HG03575 (cell line): Measurements from ENCODE around the gene DAZAP1.

Experiments
- ATAC-seq: cut with Tn5 transposase; IDR thresholded peaks from one replicate; pipeline ENCODE4 v1.9.1; 2021; ENCODE audit not compliant: unreplicated experiment, insufficient number of reproducible peaks, low FRiP score; ENCODE audit errors: extremely low read depth

Gene DAZAP1

DNA sequence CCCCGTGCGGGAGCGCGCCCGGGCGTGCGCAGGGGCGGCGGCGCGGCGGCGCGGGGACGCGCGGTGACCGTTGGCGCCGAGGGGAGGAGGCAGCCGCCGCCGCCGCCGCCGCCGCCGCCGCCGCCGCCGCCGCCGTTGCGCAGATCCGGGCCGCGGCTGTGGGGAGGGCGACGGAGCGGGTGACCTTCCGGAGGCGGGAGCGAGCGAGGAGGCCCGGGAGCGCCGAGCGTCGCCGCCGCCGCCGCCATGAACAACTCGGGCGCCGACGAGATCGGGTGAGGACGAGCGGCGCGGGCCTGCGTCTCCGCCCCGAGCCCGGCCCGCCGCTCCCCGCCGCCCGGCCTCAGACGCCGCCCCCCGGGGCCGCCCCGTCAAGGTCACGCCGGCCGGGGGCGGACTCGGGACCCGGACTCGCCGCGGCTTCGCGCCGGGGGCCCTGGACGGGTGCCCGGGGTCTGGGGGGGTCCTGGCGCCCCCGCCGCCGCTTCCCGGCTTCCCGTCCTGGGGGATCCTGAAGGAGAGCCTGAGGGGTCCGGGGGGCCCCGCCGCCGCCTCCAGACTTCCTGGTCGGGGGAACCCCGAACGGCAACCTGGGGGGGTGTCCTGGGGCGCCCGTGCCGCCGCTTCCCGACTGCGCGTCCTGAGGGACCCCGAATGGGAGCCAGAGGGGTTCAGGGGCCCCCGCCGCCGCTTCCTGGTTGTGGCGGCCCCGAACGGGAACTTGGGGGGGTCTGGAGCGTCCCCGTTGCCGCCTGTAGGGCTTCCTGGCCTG is at the start of gene DAZAP1:
Gene DAZAP1 (plus strand): TSS at position 59 of the 772 bp plus-strand sequence. CDS start 188 bp downstream, at position 247.
- no peak for ATAC-seq

GRCh38 chr19:1360126-1360817 is 47.1 kb upstream of the DAZAP1 start:
- no peak for ATAC-seq

DNA sequence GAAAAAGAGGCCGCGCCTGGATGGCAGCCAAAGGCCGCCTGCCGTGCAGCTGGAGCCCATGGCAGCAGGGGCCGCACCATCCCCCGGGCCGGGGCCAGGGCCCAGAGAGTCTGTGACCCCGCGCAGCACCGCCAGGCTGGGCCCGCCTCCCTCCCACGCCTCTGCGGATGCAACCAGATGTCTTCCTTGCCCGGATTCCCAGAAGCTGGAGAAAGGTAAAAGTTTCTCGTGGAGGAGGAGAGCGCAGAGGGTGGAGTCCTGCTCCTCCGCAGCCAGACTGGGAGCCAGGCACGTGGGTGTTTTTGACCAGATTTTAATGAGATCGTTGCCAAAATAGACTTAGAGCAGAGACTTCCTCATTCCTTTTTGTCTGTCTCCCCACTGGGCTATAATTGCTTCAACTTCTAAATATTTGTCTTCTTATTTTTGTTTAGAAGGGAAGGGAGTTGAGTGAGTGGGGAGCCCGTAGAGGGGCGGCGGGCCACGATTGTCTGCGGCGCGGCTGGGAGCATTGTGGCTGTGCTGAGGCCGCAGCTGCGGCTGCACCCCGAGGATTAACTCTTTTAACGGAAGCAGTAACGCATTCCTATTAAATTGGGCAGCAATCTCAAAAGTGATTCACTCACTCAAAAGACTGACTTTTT is 46.4 kb upstream of the DAZAP1 start:
- no peak for ATAC-seq

DNA sequence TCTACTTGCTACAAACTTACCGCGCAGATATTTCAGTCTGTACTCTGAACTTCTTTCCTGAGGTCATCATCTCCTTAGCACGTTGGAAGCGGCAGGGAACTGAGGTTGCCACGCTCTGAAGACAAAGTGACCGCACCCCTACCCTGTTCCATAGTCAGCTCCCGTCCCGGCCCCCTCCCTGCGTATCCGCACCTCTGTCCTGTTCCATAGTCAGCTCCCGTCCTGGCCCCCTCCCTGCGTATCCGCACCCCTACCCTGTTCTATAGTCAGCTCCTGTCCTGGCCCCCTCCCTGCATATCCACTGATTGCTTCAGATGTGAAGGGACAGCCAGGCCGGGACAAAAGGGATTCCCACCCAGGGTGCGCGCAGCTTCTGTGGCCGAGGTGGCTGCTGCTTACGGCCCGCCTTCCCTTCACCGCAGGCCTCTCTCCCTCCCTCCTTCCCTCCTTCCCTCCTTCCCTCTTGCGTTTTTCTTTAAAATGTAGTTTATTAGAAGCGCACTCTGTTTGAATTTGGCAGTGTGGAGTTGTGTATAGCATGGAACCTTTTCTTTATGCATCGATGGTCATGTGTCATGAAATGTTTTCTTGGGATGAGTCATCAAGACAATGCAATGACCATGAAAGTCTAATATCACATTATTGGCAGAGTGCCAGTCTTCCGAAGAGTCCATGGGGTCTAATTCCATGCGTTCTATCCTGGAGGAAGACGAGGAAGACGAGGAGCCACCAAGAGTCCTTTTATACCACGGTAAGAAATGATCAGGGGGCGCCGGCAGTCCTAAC is 45.6 kb upstream of the DAZAP1 start:
- no peak for ATAC-seq

DNA sequence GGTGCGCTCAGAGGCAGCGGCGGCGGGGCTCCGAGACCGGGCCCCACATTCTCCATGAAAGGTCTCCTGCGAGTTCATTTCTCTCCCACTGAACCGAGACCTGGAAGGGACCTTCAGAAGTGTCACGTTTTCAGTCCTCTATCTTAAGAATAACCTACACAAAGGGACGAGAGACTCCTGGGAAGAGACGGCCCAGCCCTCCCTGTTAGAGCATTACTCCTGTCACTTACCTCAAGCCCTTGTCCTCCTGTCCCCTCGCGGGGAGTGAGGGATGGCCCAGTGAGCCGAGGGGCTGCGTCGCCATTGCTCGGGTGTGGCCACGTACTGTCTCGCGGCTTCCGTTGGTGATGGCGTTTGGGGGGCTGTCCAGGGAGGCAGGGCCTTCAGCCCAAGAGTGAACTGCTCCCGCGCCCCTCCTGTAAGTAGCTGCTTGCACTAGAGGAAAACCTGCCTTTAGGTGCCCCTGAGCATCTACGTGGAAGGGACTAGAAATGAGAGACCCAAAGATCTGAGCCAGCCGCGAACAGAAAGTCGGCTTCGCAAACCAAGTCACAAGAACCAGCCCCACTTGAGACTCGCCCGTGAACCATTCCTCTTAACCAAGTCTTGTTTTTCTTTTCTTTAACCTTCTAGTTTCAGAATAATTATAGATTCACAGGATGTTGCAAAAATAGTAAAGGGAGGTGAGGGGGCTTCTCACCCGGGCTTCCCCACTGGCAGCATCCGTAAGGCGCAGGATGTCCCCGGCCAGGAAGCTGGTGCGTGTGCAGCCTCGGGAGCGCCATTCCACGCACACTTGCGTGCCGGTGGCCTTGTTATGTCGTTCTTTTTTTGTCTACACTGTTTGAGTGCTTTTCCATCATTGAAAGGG is 44.8 kb upstream of the DAZAP1 start:
- ATAC-seq, result no peak

DNA sequence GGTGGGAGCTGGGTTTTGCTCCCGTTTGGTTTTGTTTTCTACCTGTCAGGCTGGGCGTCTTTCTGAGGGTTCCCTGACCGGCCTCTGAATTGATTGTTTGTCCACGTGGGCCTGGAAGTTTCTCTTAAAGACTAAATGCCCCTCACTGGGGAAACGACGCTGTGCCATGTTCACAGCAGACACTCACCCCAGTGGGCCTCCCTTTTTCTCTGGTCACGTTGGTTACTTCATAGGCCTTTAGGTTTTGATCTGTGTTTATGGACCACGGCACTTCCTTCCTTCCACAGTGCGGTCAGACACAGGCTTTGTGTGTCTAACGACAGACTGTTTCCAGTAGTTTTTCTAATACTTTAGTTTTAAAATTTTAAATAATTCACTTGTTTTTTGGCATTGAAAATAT is 43.8 kb upstream of the DAZAP1 start:
- ATAC-seq, result no peak

DNA sequence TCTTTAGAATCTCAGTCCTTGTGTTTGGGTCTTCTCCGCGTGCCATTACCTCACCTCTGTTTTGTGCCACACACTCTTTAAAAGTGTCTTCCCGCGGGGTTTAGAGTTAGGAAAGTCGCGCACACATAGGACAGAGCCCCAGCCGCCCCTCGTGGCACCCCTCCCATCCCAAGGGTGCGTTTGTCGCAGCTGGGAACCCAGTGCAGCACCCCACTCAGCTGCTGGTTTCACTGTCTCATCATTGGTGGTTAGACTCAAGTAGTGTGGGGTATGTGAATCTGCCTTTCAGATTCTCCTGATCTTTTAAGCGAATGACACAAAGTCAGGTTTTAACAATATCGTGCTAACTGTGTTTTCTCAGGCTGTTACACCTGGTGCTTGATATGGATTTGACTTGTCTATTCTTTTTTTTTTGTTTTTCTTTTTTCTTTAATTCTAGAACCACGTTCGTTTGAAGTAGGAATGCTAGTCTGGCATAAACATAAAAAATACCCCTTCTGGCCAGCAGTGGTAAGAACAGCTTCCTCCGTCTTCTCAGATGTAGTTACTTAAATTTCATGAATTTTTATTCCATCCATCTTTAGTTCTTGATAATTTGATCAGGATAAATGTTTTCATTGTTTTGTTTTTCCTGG is 43.2 kb upstream of the DAZAP1 start:
- no peak for ATAC-seq

- ATAC-seq, result no peak
Observed at GRCh38 chr19:1365319-1366269, 41.8 kb upstream of the DAZAP1 start.

DNA sequence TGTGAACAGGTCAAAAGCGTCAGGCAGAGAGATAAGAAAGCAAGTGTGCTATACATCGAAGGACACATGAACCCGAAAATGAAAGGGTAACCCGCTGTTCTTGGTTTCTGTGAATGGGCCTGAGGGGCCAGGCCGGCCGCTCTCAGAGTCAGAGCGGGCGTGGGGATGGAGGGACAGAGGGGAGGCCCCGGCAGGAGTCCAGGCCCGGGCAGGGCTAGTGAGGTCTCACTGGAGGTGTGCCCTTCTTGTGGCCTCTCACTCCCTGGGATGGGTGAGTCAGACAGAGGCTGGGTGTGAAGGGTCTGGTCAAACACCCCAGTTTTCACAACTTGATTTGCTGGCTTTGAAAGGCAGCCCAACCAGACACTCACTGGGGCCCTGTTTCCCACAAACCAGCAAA is 41.1 kb upstream of the DAZAP1 start:
- ATAC-seq, result no peak

DNA sequence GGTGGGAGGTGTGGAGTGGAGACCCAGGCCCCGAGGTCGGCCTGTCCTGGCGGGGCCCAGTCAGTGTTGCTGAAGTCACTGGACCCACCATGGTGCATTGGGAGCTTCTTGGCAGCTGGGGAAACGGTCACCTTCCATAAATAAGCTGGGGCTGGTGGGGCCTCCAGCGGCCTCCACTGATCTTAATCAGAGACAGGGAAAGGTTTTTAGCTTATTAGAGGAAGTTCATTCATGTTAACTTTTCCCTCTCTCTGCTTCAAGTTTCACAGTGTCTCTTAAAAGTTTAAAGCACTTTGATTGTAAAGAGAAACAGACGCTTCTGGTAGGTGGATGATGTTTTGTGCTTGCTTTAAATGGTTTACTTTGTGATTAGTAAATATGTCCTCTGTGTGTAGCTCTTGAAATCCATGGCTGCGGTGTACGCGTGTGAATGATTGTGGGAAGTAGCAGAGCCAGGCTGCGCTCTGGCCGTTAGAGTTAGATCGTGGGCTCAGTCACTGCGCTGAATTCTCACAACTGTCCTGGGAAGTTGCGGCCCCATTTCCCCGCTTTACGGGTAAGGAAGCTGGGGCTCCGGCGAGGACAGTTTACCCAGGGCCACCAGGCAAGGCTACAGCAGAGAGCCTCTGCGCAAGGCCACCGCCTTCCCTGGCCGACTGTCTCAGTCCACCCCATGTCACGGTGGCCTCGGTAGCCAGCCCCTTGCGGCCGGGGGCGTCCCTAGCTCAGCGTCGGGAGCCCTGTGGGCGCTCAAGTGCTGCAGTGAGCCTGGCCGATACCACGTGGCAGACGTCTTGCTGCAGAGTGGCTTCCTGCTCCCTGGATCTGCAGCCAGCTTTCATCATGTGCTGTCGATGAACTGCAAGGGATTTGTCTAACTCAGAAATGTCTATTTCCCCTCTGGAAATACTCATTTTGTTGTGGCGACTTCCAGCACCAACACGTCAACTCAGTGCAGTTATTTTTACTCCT is 40.2 kb upstream of the DAZAP1 start:
- no peak for ATAC-seq

- no peak for ATAC-seq
Observed at GRCh38 chr19:1369214-1369805, 38.1 kb upstream of the DAZAP1 start.

DNA sequence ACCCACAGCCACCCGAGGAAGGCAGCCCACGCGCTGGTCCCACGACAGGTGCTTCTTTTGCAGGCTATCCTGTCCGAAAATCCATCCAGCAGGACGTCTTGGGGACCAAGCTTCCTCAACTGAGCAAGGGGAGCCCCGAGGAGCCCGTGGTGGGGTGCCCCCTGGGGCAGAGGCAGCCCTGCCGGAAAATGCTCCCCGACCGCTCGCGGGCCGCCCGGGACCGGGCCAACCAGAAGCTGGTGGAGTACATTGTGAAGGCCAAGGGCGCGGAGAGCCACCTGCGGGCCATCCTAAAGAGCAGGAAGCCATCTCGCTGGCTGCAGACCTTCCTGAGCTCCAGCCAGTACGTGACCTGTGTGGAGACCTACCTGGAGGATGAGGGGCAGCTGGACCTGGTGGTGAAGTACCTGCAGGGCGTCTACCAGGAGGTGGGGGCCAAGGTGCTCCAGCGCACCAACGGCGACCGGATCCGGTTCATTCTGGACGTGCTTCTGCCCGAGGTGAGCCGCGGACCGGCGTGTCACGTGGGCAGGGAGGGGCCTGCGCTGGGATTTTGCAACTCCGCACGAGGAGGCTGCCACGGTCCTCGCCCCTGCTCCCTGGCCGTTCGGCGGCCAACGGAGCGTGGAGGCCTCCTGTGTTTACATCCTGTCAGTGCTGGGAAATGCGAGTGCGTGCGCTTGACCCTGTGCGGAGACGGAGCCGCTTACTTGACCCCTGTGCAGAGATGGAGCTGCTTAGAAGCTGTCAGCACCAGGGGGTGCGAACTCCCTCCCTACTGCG is 36.6 kb upstream of the DAZAP1 start:
- no peak for ATAC-seq

- ATAC-seq, result no peak
Observed at GRCh38 chr19:1373042-1373533, 34.3 kb upstream of the DAZAP1 start.

- ATAC-seq, result no peak
Observed at GRCh38 chr19:1373534-1374249, 33.7 kb upstream of the DAZAP1 start.
